HUDEP-2 (cell line): Measurements from ENCODE around the gene HEXA.
A peak's percentile ranks its signal among the peaks of the same experiment; 100 is the strongest.
"Not testable (repeated sequence)": the region's sequence is repeated elsewhere in the genome, so short reads cannot be mapped to it uniquely, and the experiment has no call there.

ENCODE experiments used
- DNase-seq, 76 experiments: peaks; one replicate each; lab custom pipeline; 2025; ENCODE audit not compliant: unreplicated experiment in 76 of 76; lab: John Stamatoyannopoulos, UW

The HEXA gene

DNA sequence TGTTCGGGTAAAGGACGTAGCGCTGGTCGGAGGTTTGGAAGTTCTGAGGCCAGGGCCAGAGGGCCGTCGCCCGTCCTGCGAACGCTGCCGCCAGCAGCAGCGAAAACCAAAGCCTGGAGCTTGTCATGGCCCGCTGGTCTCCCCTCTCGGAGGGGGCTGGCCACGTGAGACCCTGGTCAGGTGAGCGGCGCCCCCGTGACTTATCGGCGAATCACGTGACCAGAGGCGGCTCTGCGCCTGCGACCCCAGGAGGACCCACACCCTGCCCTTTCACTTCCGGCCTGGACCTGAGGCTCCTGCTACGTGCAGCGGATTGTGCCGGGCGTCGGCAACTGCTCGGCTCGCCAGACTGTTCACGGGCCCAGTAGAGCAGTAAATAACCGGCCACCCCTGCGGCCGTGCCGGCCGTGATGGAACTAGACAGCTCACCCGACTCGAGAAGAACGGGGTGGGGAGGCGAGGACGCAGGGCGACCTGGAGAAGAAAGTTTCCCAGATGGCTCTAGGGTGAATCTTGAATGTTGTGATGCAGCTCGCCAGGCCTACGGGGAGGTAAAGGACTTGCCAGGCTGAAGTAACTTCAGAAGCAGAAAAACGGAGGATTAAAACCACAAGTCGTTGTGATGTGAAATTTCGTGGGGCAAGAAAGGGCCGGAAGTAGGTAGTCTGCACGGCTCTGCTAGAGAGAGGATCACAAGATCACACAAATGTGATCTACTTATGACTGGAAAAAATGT lies at the start of gene HEXA:
TSS of gene HEXA (minus strand) at position 169 of the 736 bp plus-strand sequence. CDS start at position 127, 42 bp downstream.
- peak in 75 of 76 experiments; percentile 33 to 94 (median 87) for DNase-seq

DNA sequence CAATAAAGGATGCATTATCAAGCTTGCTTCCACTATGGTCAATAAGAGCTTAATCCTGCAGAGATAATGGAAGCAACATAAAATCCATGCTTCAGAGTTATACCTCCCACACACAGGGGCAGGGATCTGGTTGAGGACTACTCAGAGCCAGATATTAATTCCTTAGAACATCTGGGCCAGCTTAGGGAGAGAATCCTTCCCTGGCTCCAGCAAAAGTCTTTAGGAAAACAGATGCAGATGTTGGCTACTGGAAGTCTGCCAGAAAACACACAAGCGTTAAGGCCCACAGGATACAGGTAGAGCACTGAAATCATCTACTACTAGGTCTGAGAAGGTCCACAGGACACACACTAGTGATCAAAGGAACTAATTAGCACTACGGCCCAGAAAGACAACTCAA lies 47.4 kb upstream of the HEXA start:
- no peak for DNase-seq

DNA sequence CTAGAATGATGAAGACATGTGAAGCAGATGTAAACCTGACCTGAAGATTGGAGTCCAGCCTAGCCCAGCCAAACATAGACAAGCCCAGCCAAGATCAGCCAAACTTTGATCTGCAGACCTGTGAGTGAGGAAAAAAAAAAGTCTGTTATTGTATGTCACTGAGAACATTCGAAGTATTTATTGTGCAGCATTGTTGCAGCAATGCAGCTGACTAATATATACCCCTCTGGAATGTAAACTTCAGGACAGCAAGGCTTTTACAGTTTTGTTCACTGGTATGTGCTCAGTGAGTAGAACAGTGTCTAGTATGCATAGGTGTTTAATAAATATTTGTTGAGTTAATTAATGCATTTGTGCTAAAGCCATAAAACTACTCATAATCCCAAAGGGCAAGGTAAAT lies 45.7 kb upstream of the HEXA start:
- no peak for DNase-seq

DNA sequence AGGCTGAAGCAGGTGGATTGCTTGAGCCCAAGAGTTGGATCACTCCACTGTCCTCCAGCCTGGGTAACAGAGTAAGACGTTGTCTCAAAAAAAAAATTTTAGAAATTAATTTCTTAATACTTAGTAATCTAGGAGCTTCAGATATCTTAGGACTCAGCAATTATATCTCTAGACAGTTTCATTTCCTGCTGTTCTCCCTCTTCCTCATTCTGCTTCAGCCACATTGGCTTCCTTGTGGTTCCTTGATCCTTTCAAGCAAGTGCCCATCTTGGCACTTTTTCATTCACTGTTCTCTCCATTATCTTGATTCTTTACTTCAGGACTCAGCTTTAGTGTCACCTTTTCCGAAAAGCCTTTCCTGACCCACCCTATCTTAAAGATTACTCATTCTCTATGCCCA lies 44.8 kb upstream of the HEXA start:
- DNase-seq = no peak

DNA sequence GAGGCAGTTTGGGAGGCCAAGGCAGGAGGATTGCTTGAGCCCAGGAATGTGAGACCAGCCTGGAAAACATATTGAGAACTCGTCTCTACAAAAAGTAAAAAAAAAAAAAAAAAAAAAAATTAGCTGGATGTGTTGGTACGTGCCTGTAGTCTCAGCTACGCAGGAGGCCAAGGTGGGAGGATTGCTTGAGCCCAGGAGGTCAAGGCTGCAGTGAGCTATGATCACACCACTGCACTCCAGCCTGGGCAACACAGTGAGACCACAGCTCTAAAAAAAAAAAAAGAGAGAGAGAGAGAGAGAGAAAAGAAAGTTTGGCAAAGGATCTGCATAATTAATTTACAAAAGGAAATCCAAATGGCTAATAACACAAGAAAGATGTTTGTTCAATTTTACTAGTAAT lies 44.0 kb upstream of the HEXA start:
- not testable (repeated sequence) for DNase-seq

DNA sequence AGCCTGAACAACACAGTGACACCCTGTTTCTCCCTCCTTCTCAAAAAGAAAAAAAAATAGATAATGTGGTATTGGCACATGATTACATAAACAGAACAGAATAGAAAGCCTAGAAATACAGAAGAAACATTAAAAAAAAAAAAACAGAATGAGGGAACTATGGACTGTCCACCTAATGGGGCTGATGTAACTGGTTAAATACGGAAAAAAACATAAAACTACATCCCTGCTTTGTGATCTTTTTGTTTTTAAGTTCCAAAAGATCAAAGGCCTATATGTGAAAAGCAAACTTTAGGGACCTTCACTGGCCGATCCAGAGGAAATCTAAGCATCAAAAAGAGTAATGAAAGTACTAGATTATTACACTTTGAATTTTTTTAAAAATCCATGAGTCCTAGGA lies 39.5 kb upstream of the HEXA start:
- DNase-seq = no peak

DNA sequence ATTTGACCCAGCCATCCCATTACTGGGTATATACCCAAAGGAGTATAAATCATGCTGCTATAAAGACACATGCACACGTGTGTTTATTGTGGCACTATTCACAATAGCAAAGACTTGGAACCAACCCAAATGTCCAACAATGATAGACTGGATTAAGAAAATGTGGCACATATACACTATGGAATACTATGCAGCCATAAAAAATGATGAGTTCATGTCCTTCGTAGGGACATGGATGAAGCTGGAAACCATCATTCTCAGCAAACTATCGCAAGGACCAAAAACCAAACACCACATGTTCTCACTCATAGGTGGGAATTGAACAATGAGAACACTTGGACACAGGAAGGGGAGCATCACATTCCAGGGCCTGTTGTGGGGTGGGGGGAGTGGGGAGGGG lies 37.5 kb upstream of the HEXA start:
- not testable (repeated sequence) for DNase-seq

DNA sequence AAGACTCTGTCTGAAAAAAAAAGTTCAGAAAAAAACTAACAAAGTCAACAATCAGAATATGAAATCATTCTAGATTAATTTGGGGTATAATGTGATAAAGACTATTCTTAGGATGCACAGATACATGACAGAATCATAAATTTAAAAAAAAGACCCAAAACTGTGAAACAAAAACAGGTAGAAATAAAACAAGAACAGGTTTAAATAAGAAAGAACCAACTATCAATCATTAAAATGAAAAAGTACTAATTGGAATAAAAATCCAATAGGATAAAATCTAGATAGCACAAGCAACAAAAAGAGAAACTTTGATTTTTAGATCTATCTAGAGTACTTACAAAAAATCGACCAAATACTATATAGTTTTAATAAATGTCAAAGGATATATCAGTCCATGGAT lies 35.7 kb upstream of the HEXA start:
- DNase-seq = no peak

DNA sequence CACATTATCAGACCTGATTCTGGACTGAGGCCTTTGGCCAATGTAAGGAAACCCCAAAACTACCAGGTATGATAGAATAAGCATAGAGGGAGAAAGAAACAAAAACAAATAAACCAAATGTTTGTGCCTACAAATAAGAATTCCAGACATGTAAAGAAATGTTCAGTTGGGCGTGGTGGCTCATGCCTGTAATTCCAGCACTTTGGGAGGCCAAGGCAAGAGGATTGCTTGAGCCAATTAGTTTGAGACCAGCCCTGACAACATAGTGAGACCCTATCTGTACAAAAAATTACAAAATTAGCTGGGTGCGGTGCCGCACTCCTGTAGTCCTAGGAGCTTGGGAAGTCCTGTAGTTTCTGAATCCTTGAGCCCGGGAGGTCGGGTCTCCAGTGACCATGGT lies 35.3 kb upstream of the HEXA start:
- no peak for DNase-seq

DNA sequence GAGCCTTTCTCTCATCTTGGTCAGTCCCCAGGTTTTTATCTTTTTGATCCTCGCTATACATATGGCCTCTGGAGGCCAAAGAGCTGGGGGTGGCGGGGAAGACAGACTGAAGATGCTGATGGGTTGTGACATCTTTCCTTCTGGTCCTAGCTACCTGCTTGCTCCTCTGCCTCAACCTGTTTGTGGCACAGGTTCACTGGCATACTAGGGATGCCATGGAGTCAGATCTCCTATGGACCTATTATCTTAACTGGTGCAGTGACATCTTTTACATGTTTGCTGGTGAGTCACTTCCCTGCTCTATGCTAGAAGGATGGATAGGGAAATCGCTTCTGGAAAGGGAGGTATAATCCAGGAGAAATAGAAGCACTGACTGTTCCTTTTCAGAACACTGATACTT lies 31.1 kb upstream of the HEXA start:
- DNase-seq = no peak

DNA sequence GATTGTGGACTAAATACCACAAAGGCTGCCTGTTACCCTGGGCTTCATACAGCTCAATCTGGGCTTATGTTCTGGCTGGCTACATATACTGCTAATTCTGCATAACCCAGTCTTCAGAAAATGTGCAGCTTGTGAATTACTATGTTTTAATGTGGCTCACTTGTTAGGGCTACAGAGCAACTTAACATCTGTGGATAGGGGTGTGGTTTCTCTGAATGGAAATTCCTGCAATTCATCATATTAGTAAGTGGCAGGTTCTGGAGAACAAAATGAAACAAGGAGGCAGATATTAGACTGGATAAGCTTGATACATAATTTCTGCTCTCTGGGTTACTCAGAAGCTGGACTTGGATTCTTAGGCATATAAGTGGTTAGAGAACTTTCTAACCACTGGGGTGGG lies 29.0 kb upstream of the HEXA start:
- no peak for DNase-seq

DNA sequence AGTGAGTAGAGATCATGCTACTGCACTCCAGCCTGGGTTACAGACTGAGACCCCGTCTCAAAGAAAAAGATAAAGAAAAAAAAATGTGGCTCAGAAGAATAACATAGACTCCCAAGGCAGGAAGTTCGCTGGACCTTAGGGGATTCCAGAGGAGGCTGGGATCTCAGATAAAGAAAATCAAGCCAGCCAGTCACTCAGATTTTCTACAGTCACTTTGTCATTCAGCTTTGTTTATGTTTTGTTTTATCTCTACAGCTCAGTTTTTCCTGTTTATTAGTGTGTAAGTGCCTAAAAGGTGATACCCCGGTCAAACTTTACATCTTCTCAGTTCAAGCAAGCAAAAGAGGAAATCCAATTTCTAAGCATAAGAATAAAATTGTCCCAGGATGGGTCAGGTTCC lies 28.5 kb upstream of the HEXA start:
- DNase-seq = no peak

DNA sequence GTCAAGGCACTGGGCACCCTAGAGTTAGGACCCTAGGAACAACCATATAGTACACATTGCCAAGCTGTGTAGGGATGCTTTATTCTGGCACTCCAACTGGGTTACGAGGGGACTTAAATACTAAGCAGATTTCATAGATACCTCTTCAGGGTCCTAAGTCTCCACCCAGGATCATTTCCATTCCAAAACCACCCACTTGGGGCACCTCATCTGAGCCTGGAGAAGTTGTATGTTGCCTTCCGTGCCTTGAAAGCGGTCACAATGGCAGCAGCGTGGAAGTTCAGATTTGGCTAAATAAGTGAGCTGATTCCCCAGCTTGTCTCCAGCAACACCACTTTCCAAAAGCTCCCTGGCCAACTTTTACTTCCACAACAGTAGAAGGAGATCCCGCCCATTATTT lies 26.9 kb upstream of the HEXA start:
- DNase-seq = no peak

DNA sequence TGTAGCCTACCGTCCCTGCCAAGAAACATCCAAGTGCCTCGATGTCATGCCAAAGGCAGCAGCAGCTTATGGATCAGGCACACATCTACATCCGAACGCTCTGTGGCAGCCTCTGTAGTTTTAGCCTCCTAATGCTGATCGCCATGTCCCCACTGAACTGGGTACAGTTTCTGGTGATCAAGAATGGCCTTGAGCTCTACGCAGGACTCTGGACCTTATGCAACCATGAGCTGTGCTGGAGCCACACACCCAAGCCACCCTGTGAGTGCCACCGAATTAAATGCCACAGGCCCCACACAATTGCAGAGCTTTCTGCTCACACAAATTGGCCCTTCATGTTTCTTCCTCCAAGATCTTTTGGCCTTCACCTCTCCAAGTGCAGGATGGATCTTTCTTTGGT lies 22.8 kb upstream of the HEXA start:
- DNase-seq = no peak

DNA sequence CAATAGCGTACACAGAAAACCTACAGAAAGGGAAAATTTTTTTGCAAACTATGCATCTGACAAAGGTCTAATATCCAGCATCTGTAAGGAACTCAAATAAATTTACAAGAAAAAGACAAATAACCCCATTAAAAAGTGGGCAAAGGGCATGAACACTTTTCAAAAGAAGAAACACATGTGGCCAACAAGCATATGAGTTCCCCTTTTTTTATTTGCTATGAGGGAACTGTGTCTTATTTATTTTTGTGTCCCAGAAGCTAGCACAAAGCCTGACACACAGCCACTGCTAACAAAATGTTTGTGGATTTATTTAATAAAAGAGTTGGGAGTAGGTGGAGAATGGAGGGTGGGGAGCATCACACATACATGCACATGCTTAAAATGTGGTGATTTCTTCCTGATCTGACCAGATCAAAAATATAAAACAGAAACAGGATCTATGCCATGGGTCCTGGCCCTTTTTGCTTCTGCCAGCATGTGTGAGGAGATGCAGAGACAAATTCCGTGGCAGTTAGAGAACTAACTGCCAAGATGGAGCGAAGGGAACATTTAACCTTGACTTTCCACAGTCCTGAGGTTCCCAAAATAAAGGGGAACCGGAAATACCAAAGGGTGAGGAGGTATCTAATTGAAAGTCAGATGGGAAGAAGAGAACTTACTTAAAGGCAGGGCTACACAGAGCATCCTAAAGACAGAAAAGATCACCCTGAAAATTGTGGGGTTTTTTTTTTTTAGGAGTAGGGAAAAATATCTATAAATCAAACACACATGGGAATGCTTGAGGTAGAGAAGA lies 22.2 kb upstream of the HEXA start, which contains the start of gene TMEM202:
TSS of gene TMEM202 (plus strand) at position 510 of the 793 bp plus-strand sequence. CDS start at position 532, 22 bp downstream.
- no peak for DNase-seq

DNA sequence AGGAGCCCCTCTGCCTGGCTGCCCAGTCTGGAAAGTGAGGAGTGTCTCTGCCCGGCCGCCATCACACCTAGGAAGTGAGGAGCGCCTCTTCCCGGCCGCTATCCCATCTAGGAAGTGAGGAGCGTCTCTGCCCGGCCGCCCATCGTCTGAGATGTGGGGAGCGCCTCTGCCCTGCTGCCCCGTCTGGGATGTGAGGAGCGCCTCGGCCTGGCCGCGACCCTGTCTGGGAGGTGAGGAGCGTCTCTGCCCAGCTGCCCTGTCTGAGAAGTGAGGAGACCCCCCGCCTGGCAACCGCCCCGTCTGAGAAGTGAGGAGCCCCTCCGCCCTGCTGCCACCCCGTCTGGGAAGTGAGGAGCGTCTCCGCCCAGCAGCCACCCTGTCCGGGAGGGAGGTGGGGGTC lies 20.5 kb upstream of the HEXA start:
- not testable (repeated sequence) for DNase-seq

DNA sequence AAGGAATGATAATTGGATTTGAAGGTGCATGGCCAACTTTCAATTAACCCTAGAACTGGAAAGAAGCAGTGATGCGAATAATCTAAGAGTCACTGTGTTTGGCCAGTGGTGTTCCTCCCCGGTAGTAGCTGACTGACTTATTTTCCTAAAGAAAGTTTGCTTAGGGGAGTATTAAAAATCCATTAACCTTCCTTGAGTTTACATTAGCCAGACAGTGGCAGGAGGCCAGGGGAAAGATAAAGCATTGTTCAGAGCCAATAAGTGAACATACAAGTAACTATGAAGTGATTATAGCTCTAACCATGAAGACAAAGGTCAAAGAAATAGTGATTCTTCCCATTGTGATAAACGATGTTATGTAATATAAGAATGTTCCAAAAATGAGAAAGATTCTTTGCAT lies 13.4 kb upstream of the HEXA start:
- DNase-seq = no peak

DNA sequence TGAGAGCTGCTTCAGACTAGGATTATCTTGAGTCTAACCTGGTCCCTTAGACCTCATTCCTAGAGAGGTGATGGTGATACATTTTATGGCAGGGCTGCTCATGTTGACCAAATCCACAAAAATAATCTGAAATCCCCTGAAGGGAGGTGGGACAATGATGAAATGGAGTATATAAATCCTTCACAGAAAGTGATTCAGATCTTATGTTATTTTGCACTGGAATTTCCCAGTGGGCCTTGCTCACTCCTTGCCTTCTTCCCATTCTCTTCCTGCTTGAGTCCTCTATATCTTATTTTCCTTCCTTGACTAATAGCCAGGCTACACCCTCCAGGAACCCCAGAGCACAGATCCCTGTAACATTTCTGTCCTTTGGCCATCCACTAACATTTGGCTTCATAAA lies 11.9 kb upstream of the HEXA start:
- no peak for DNase-seq

DNA sequence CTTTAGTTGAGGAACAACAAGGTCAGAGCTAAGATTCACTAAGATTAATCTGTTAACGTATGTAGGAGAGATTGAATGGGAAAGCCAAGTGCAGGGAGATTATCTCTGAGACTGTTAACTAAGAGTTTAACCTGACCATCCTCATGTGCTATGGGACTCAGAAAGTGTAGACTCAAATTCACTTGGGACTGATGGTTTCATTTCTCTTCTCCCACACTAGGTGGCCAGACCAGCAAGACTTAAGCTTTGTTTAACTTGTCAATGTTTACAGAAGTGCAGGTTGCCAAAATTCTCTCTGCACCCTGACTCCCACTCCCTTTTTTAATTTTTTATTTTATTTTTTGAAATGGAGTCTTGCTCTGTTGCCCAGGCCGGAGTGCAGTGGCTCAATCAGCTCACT lies 6.3 kb upstream of the HEXA start:
- DNase-seq = no peak

DNA sequence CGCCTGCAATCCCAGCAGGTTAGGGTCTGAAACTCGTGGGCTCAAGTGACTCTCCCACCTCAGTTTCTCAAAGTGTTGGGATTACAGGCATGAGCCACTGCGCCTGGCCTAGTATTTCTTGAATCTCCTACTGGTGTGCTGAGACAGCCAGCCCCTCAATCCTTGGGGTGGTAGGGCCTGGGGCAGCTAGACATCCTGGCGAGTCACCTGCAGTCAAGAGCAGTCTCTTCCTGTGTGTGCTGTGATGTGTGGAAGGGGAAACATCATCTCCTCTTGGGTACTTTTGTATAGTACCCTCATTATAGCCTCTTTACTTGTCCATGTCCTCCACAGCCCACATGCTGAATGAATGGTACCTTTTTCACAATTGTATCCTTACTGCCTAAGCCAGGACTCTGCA lies 4.9 kb upstream of the HEXA start:
- no peak for DNase-seq

DNA sequence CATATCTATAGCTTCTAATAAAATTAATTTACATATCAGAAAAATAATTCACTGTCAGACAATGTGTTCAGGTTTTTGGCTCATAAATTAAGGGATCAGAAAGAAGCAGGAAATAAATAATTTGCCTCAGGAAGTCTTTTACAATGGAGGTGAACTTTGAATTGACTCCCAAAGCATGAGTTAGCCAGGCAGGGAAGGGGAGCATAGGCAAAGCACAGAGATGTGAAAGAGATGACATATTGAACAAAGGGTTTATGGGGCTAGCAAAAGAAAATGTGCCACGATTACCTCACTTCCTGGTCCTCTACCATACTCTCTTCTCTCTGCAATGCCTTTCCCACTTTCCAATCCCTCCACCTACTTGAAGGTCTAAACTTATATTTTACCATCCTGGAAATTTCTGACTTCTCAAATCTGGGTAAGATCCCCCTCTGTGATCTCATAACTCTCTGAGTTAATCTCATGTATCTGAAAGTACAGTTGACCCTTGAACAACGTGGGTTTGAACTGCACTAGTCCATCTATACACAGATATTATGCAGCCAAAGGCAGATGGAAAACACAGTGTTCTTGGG lies 4.1 kb upstream of the HEXA start:
- DNase-seq = no peak

DNA sequence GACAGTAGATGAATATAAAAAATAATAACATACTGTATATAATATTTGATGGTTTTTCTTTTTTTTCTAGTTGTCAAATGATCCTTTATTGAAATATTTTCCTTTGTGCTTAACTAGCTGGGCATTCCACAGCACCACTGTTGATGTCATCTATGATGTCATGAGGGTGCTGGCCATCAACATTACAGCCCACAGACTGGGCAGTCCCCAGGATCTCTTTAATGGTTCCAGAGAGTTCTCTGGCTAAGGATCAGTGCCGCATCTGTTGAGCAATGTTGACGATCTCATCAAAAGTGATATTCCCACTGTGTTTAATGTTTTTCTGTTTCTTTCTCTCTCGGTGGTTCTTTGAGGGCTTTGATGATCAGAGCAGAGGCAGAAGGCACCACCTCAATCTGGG lies 3.3 kb upstream of the HEXA start:
- DNase-seq = not testable (repeated sequence)
